Measurements from ENCODE around the gene ZNF438.

The ZNF438 gene

DNA sequence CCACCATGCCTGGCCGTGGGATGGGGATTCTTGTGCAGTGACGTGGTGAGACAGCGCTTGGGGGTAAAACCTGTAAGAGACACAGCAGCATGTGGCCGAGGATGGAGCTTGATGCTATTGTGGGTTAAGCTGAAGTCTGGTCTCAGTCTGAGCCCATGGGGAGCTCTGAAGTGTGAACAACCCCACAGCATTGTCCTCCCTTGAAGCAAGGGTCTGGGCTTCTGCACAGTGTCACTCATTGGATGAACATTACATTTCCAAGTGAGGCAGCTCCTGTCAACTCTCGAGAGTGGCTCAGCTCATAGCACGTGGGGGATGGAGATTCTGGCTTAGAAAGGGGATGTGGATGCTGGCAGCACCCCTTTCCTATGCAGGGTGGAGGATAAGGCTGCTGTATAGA lies 32.2 kb upstream of the ZNF438 start:
- no peak overlapping the region for H3K27ac ChIP-seq (replicated peaks)
- no peak for DNase-seq (ENCODE audit: low read depth in 1 of 2, low spot score in 1 of 2)
- H3K4me3 ChIP-seq (replicated peaks; ENCODE audit: insufficient read depth, low read length): no peak overlapping the region
- TF ChIP-seq GABPA (IDR thresholded peaks at IDR 0.05; ENCODE audit: low read depth): no peak
- TF ChIP-seq SPI1 (IDR thresholded peaks at IDR 0.05; ENCODE audit: borderline replicate concordance, low read depth): no peak
- no peak for TF ChIP-seq POLR2AphosphoS5 (IDR thresholded peaks at IDR 0.05; ENCODE audit: low read depth)
- TF ChIP-seq, protein P1, sequence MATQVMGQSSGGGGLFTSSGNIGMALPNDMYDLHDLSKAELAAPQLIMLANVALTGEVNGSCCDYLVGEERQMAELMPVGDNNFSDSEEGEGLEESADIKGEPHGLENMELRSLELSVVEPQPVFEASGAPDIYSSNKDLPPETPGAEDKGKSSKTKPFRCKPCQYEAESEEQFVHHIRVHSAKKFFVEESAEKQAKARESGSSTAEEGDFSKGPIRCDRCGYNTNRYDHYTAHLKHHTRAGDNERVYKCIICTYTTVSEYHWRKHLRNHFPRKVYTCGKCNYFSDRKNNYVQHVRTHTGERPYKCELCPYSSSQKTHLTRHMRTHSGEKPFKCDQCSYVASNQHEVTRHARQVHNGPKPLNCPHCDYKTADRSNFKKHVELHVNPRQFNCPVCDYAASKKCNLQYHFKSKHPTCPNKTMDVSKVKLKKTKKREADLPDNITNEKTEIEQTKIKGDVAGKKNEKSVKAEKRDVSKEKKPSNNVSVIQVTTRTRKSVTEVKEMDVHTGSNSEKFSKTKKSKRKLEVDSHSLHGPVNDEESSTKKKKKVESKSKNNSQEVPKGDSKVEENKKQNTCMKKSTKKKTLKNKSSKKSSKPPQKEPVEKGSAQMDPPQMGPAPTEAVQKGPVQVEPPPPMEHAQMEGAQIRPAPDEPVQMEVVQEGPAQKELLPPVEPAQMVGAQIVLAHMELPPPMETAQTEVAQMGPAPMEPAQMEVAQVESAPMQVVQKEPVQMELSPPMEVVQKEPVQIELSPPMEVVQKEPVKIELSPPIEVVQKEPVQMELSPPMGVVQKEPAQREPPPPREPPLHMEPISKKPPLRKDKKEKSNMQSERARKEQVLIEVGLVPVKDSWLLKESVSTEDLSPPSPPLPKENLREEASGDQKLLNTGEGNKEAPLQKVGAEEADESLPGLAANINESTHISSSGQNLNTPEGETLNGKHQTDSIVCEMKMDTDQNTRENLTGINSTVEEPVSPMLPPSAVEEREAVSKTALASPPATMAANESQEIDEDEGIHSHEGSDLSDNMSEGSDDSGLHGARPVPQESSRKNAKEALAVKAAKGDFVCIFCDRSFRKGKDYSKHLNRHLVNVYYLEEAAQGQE (IDR thresholded peaks at IDR 0.05; ENCODE audit: insufficient replicate concordance, low read depth): no peak
- TF ChIP-seq, protein P2, sequence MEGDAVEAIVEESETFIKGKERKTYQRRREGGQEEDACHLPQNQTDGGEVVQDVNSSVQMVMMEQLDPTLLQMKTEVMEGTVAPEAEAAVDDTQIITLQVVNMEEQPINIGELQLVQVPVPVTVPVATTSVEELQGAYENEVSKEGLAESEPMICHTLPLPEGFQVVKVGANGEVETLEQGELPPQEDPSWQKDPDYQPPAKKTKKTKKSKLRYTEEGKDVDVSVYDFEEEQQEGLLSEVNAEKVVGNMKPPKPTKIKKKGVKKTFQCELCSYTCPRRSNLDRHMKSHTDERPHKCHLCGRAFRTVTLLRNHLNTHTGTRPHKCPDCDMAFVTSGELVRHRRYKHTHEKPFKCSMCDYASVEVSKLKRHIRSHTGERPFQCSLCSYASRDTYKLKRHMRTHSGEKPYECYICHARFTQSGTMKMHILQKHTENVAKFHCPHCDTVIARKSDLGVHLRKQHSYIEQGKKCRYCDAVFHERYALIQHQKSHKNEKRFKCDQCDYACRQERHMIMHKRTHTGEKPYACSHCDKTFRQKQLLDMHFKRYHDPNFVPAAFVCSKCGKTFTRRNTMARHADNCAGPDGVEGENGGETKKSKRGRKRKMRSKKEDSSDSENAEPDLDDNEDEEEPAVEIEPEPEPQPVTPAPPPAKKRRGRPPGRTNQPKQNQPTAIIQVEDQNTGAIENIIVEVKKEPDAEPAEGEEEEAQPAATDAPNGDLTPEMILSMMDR (IDR thresholded peaks at IDR 0.05; ENCODE audit: insufficient read depth, low read length): no peak
- no peaks in the 10 kb centered on the region for H3K27me3 ChIP-seq (ENCODE audit: insufficient read depth, poor library complexity, severe bottlenecking)

DNA sequence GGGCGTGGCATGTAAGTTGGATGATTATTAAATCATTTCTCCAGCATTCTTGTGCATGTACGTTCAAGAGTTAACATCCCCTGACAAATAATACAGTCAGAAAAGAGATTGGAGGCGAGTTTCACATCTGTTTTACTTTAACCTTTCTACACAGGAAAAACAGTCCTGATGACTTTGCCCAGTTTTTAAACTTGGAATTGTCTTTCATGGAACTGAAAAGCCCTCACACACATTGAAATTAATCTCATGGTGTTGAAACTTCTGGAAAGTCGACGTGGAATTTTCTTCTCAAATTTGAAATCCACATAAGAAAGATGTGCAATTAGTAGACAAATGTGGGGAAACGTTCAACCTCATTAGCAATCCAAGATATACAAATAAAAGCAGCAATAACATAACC lies 31.2 kb upstream of the ZNF438 start:
- TF ChIP-seq GABPA (IDR thresholded peaks at IDR 0.05; ENCODE audit: low read depth) (no peak), POLR2AphosphoS5 (IDR thresholded peaks at IDR 0.05; ENCODE audit: low read depth) (no peak), SPI1 (IDR thresholded peaks at IDR 0.05; ENCODE audit: borderline replicate concordance, low read depth) (no peak)
- TF ChIP-seq, protein P1 (IDR thresholded peaks at IDR 0.05; ENCODE audit: insufficient replicate concordance, low read depth): no peak
- TF ChIP-seq, protein P2 (IDR thresholded peaks at IDR 0.05; ENCODE audit: insufficient read depth, low read length): no peak
- no peak overlapping the region for H3K4me3 ChIP-seq (replicated peaks; ENCODE audit: insufficient read depth, low read length)
- DNase-seq (ENCODE audit: low read depth in 1 of 2, low spot score in 1 of 2): no peak
- no peaks in the 10 kb centered on the region for H3K27me3 ChIP-seq (ENCODE audit: insufficient read depth, poor library complexity, severe bottlenecking)
- no peak overlapping the region for H3K27ac ChIP-seq (replicated peaks)

DNA sequence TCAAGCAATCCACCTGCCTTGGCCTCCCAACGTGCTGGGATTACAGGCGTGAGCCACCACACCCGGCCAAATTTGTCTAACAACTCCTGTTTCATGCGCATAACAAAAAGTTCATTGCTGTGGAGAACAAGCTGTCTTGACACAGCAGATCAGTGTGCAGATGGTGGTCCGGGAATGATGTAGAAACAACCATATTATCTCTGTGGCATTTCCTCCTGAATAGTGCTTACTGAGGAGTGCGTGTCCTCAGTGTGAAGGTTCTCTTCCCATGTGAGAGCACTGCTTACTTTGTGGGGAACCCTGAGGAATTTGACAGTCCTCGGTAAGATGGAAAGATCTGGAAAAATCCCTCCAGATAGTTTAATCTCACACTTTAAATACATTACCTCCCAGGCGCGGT lies 30.3 kb upstream of the ZNF438 start:
- Histone ChIP-seq H3K27ac (replicated peaks) (no peak overlapping the region), H3K4me3 (replicated peaks; ENCODE audit: insufficient read depth, low read length) (no peak overlapping the region), H3K27me3 (ENCODE audit: insufficient read depth, poor library complexity, severe bottlenecking) (no peaks in the 10 kb centered on the region)
- DNase-seq (ENCODE audit: low read depth in 1 of 2, low spot score in 1 of 2): no peak
- TF ChIP-seq, protein P1 (IDR thresholded peaks at IDR 0.05; ENCODE audit: insufficient replicate concordance, low read depth): no peak
- TF ChIP-seq, protein P2 (IDR thresholded peaks at IDR 0.05; ENCODE audit: insufficient read depth, low read length): no peak
- TF ChIP-seq SPI1 (IDR thresholded peaks at IDR 0.05; ENCODE audit: borderline replicate concordance, low read depth) (no peak), GABPA (IDR thresholded peaks at IDR 0.05; ENCODE audit: low read depth) (no peak), POLR2AphosphoS5 (IDR thresholded peaks at IDR 0.05; ENCODE audit: low read depth) (no peak)
